Superior temporal gyrus (tissue), 1 donor: ENCODE data around the gene CXCL10.
"Not testable (repeated sequence)": the region's sequence is repeated elsewhere in the genome, so short reads cannot be mapped to it uniquely, and the experiment has no call there.

Experiments
- DNase-seq: peaks from one replicate; pipeline ENCODE4 v3.0.0-alpha.2; 2016; ENCODE audit errors: extremely low spot score

CXCL10 gene

GRCh38 chr4:76023389-76023788, at the start of gene CXCL10:
CXCL10 (minus strand) TSS chr4:76023497; CDS start chr4:76023431, 66 bp downstream.
- no peak for DNase-seq

DNA sequence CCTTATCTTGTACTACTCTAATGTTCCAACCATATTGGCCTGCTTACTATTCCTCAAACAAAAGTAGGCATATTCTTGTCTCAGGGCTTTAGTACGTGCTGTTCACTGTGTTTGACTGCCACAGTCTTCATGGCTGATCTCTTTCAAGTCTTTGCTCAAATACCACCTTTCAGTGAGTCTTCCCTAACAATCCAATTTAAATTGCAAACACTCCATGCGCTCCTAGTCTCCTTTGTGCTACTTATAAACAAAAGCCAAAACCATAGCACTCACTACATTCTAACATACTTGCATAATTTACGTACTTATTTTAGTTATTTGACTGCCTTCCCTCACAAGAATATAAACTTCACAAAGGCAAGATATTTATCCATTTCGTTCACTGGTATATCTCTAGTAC, 49.5 kb upstream of the CXCL10 start:
- no peak for DNase-seq

GRCh38 chr4:76067652-76068286, 44.5 kb upstream of the CXCL10 start:
- peak; percentile 95 for DNase-seq

DNA sequence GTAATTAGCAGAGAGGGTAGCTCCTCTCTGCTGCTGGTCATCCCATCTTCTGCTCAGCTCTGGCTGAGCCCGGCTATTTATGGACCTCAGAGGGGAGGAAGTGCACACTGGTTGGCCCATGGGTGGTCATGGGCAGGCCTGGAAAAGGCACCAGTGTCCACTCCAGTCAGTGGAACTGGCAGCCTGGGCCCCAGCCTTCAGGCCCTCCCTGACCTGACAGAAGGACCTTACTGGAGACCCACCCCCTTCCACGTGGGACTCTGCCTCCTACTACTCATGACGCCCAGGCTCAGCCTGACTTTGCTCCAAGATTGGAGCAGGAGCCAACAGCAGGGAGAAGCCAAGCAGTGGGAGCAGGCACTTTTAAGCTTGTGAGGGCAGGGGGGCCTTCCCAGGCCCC, 43.2 kb upstream of the CXCL10 start:
- no peak for DNase-seq

DNA sequence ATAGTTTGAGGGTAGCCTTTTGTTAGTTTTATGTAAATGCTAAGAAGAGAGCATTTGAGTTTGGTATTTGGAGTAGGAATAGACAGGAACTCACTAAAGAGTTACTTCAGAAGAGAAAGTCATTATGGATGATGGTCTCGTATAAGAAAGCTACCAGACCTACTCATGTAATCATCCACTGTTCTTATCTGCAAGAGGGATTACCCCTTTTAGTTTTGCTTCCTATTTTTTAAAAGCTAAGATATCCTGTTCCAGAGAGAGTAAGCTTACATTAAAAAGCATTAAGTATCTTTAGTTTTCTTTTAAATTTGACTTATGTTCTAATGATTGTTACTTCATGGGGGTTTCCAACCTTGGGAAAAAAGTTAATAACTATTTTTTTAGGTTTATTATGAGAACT, 38.7 kb upstream of the CXCL10 start:
- DNase-seq: no peak

DNA sequence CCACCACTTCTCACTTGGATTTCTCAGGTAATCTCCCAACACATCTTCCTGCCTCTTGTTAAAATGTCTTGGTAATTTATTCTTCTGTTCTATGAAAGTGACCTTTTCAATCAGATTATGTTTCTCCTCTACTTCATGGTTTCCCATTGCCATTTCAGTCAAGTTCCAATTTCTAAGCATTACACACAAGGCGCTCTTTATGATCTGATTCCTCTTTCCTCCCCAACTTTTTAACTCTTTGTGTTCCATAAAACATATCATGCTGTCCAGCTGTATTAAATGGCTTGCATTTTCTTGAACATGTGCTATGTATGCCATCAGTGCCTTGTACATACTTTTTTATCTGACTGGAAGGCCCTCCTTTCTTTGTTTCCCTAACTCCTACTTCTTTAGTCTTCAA, 38.1 kb upstream of the CXCL10 start:
- no peak for DNase-seq

- DNase-seq: no peak
These were observed 37.2 kb upstream of the CXCL10 start for GRCh38 chr4:76060506-76060905.

DNA sequence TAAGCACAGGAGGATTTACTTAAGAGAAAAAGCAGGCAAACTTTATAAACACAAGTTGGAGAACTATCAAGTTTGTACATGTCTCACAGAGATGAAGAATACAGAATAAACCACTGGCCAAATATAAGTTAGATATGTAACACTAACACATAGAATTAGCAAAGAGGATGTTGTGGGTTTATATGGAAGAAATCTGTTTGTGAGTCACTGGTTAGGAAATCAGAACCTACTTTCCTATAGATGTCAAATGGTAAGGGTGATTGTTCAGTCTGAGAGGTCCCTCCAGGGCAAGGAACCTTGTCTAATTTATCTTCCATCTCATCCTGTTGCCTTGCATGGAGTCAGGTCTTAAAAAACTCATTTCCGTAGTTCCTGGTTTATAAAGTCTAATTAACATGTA, 36.5 kb upstream of the CXCL10 start:
- no peak for DNase-seq

DNA sequence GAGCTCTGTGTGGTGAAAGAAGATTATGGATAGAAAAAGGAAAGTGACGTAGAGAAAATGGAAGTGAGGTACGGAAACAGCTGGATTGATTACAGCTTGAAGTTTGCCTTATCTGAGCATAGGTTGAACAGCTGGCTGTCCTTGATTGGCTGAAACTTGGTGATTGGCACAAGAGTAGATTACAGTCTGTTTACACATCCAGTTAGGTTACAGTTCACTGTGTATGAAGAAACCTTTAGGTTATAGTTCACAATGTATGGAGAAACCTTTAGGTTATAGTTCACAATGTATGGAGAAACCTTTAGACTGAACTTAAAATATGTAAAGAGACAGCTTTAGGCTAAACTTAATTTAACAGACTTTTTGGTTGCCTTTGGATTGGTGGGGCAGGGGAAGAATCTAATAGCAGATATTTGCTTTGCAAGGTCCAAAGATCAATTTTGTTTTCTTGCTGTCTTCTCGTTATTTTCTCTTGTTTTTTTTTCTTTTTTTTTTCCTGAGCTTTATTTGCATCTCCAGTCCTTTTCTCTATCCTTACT, 35.7 kb upstream of the CXCL10 start:
- DNase-seq: no peak

GRCh38 chr4:76058302-76058701, 35.0 kb upstream of the CXCL10 start:
- DNase-seq: no peak

- no peak for DNase-seq
These were observed 32.1 kb upstream of the CXCL10 start for GRCh38 chr4:76055421-76055820.

- DNase-seq: no peak
These were observed 31.7 kb upstream of the CXCL10 start for GRCh38 chr4:76055016-76055415.

DNA sequence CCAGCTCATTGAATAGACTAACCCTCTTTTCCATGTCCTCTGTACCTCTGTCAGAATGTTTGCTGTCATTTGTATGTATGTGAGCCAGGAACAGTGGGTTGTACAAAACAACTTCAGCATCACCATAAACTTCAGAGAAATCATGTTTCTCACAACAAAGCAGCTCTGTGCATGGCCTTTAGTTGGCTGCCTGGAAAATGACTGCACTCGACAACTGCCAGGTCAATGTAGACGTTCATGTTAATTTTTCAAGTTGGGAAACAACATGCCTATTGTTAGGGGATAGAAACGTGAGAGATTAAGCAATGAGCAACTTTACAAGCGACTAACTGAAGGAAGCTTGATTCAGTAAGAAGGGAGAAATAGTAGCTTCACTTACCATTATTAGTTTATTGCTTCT, 30.4 kb upstream of the CXCL10 start:
- no peak for DNase-seq

DNA sequence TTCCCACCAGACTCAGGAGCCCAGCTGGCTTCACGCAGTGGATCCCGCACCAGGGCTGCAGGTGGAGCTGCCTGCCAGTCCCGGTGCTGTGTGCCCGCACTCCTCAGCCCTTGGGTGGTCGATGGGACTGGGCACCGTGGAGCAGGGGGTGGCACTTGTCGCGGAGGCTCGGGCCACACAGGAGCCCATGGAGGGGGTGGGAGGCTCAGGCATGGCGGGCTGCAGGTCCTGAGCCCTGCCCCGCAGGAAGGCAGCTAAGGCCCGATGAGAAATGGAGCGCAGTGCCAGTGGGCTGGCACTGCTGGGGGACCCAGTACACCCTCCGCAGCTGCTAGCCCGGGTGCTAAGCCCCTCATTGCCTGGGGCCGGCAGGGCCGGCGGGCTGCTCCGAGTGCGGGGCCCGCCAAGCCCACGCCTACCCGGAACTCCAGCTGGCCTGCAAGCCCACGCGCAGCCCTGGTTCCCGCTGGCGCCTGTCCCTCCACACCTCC, 27.3 kb upstream of the CXCL10 start:
- DNase-seq: not testable (repeated sequence)

DNA sequence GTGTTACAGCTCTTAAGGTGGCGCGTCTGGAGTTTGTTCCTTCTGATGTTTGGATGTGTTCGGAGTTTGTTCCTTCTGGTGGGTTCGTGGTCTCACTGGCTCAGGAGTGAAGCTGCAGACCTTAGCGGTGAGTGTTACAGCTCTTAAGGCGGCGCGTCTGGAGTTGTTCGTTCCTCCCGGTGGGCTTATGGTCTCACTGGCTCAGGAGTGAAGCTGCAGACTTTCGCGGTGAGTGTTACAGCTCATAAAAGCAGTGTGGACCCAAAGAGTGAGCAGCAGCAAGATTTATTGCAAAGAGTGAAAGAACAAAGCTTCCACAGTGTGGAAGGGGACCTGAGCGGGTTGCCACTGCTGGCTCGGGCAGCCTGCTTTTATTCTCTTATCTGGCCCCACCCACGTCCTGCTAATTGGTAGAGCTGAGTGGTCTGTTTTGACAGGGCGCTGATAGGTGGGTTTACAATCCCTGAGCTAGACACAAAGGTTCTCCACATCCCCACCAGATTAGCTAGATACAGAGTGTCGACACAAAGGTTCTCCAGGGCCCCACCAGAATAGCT, 26.6 kb upstream of the CXCL10 start:
- not testable (repeated sequence) for DNase-seq

DNA sequence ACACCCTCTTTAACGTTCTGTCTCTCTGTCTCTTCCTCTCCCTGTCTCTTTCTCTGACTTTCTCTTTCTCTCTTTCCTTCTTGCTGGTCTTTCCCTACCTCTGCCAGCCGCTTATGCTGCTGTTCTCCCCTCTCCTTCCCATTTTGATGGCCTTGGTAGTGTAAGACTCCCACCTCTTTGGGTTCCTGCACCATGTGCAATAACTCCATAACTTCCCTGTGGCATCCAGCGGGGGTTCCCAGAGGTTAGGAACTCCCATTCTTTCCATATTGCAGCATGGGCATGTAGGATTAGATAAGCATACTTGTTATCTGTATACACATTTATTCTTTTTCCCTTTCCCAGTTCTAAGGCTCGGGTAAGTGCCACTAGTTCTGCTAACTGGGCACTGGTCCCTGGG, 21.4 kb upstream of the CXCL10 start:
- DNase-seq: not testable (repeated sequence)

DNA sequence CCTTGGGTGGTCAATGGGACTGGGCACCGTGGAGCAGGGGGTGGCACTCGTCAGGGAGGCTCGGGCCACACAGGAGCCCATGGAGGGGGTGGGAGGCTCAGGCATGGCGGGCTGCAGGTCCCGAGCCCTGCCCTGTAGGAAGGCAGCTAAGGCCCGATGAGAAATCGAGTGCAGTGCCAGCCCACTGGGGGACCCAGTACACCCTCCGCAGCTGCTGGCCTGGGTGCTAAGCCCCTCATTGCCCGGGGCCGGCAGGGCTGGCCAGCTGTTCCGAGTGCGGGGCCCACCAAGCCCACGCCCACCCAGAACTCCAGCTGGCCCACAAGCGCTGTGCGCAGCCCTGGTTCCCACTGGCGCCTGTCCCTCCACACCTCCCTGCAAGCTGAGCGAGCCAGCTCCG, 20.0 kb upstream of the CXCL10 start:
- not testable (repeated sequence) for DNase-seq

GRCh38 chr4:76042241-76042998, 19.1 kb upstream of the CXCL10 start:
- not testable (repeated sequence) for DNase-seq

DNA sequence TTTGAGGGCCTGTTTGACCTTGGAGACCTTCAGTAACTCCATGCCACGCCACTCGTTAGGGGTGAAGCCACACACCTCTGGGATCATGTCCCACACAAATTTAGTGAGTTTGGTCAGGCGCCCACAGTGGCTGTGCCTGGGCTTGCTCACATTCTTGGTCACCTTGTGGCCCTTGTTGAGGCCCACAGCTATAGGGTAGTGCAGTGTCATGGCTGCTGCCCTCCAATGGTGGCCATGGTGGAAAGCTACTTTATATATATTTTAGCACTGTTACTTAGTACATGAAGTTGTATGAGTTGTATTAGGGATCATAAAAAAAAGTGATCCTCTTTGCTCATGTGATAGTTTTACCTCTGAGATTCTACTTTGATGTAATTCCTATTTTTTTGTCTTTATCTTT, 13.6 kb upstream of the CXCL10 start:
- no peak for DNase-seq

GRCh38 chr4:76035799-76036380, 12.6 kb upstream of the CXCL10 start, which contains the start of gene CXCL11:
CXCL11 (minus strand) TSS chr4:76036070; CDS start chr4:76035987, 83 bp downstream.
- DNase-seq: no peak

DNA sequence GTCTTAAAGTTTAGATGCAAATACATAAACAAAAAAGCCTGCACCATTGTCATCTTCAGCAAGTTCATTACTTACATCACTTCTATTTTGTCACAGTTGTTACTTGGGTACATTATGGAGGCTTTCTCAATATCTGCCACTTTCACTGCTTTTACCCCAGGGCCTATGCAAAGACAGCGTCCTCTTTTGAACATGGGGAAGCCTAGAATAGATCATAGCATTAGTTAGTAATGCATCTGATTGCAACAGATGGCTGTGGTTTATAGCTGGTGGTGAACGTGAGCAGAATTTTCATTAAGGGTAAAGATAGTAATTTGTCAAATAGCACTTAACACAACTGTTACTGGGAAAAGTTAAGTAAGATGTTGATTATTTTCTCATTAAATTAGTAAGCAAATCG, 11.8 kb upstream of the CXCL10 start:
- no peak for DNase-seq

DNA sequence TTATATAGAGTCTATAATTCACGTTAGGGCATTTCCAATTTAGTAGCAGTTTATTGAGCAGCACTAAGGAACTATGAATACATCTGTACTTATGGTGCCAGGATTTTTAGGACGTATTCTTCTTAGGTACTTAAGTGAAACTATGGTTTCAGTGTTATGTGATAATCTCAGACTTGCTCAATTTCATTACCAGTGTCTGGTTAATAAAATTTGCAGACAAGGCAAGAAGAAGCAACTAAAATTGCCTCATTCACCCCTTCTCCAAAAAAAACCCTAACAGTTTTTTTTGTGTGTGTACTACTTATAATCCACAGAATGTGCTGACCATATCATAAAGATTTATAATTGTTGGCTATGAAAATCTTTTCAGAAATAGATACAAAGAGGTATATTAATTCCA, 6.0 kb upstream of the CXCL10 start:
- DNase-seq: no peak
